ENCODE data around the gene NTRK2. TPM values are rescaled to one million over a fixed set of nuclear protein-coding genes. Genes with fewer than 3 reads are reported as not detected.

The NTRK2 gene
- total and polyA plus RNA-seq, 2 experiments from 2014 or later, result 0.99 to 3.7 TPM

- Histone ChIP-seq H3K27me3 (no peaks in the 10 kb centered on the region), H3K4me2 (no peak overlapping the region), H3K4me3 (no peak overlapping the region), H3K36me3 (replicated peaks; ENCODE audit: insufficient read depth, low read depth) (no peaks in the 10 kb centered on the region), H2AFZ (no peak overlapping the region), H4K20me1 (ENCODE audit: insufficient read depth, poor library complexity, severe bottlenecking) (no peaks in the 10 kb centered on the region), H3K79me2 (no peaks in the 10 kb centered on the region), H3K27ac (no peak overlapping the region), H3K4me1 (ENCODE audit: insufficient read depth) (no peaks in the 10 kb centered on the region), H3K9me2 (replicated peaks; ENCODE audit: insufficient read depth) (no peaks in the 10 kb centered on the region), H3K9me3 (ENCODE audit: low read depth) (no peaks in the 10 kb centered on the region)
- 95% methylated on average over 4 of the region's 5 CpGs for WGBS (ENCODE audit: low lambda C conversion rate, missing lambda C conversion rate)
- DNase-seq (ENCODE audit: low spot score), result no peak
- no peak for TF ChIP-seq EZH2phosphoT487 (IDR thresholded peaks at IDR 0.05; ENCODE audit: low read depth, severe bottlenecking, unreplicated experiment)
- TF ChIP-seq, protein P1, sequence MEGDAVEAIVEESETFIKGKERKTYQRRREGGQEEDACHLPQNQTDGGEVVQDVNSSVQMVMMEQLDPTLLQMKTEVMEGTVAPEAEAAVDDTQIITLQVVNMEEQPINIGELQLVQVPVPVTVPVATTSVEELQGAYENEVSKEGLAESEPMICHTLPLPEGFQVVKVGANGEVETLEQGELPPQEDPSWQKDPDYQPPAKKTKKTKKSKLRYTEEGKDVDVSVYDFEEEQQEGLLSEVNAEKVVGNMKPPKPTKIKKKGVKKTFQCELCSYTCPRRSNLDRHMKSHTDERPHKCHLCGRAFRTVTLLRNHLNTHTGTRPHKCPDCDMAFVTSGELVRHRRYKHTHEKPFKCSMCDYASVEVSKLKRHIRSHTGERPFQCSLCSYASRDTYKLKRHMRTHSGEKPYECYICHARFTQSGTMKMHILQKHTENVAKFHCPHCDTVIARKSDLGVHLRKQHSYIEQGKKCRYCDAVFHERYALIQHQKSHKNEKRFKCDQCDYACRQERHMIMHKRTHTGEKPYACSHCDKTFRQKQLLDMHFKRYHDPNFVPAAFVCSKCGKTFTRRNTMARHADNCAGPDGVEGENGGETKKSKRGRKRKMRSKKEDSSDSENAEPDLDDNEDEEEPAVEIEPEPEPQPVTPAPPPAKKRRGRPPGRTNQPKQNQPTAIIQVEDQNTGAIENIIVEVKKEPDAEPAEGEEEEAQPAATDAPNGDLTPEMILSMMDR (IDR thresholded peaks at IDR 0.05; ENCODE audit: poor library complexity), result no peak
- no peak for TF ChIP-seq EZH2 (IDR thresholded peaks at IDR 0.05; ENCODE audit: borderline replicate concordance)
Observed at GRCh38 chr9:84974855-84975254, 305.3 kb downstream of the NTRK2 start.

DNA sequence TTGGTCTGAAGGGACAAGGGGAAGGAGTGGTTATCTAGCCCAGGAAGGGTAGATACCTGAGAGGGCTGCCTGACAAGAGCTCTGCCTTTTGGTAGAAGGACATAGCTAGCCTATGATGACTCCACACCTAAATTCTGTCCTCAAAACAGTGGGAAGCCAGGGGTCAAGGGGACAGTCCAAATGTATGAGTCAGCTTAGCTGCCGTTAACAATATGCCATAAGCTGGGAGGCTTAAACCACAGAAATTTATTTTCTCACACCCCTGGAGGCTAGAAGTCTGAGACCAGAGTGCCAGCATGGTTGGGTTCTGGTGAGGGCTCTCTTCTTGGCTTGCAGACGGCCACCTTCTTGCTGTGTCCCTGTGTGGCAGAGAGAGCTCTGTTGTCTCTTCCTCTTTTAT lies 306.4 kb downstream of the NTRK2 start:
- no peaks in the 10 kb centered on the region for H3K36me3 ChIP-seq (replicated peaks; ENCODE audit: insufficient read depth, low read depth)
- H3K27ac ChIP-seq, result no peak overlapping the region
- H3K4me2 ChIP-seq, result no peak overlapping the region
- DNase-seq (ENCODE audit: low spot score), result no peak
- H2AFZ ChIP-seq, result no peak overlapping the region
- no peaks in the 10 kb centered on the region for H3K79me2 ChIP-seq
- no peaks in the 10 kb centered on the region for H3K9me3 ChIP-seq (ENCODE audit: low read depth)
- TF ChIP-seq EZH2 (IDR thresholded peaks at IDR 0.05; ENCODE audit: borderline replicate concordance) (no peak), EZH2phosphoT487 (IDR thresholded peaks at IDR 0.05; ENCODE audit: low read depth, severe bottlenecking, unreplicated experiment) (no peak)
- TF ChIP-seq, protein P1 (IDR thresholded peaks at IDR 0.05; ENCODE audit: poor library complexity), result no peak
- H3K4me1 ChIP-seq (ENCODE audit: insufficient read depth), result no peaks in the 10 kb centered on the region
- H4K20me1 ChIP-seq (ENCODE audit: insufficient read depth, poor library complexity, severe bottlenecking), result no peaks in the 10 kb centered on the region
- H3K9me2 ChIP-seq (replicated peaks; ENCODE audit: insufficient read depth), result no peaks in the 10 kb centered on the region
- WGBS (ENCODE audit: low lambda C conversion rate, missing lambda C conversion rate), result 60% methylated on average over 2 of the region's 2 CpGs
- H3K4me3 ChIP-seq, result no peak overlapping the region
- H3K27me3 ChIP-seq, result no peaks in the 10 kb centered on the region

DNA sequence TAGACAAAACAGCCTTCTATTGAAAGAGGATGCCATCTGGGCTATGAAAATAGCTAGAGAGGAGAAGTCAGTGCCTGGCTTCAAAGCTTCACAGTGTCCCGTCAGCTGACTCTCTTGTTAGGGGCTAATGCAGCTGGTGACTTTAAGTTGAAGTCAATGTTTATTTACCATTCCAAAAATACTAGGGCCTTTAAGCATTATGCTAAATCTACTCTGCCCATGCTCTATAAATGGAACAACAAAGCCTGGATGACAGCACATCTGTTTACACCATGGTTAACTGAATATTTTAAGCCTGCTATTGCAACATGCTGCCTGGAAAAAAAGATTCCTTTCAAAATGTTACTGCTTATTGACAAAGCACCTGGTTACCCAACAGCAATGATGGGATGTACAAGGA lies 309.1 kb downstream of the NTRK2 start:
- Histone ChIP-seq H3K36me3 (replicated peaks; ENCODE audit: insufficient read depth, low read depth) (no peaks in the 10 kb centered on the region), H3K4me3 (no peak overlapping the region), H3K27me3 (no peaks in the 10 kb centered on the region), H3K9me3 (ENCODE audit: low read depth) (no peaks in the 10 kb centered on the region), H3K79me2 (no peaks in the 10 kb centered on the region), H2AFZ (no peak overlapping the region), H3K27ac (no peak overlapping the region), H3K4me1 (ENCODE audit: insufficient read depth) (no peaks in the 10 kb centered on the region), H3K9me2 (replicated peaks; ENCODE audit: insufficient read depth) (no peaks in the 10 kb centered on the region), H3K4me2 (no peak overlapping the region), H4K20me1 (ENCODE audit: insufficient read depth, poor library complexity, severe bottlenecking) (no peaks in the 10 kb centered on the region)
- no peak for DNase-seq (ENCODE audit: low spot score)
- TF ChIP-seq, protein P1 (IDR thresholded peaks at IDR 0.05; ENCODE audit: poor library complexity), result no peak
- TF ChIP-seq EZH2 (IDR thresholded peaks at IDR 0.05; ENCODE audit: borderline replicate concordance), result no peak
- TF ChIP-seq EZH2phosphoT487 (IDR thresholded peaks at IDR 0.05; ENCODE audit: low read depth, severe bottlenecking, unreplicated experiment), result no peak
- 76% methylated on average over 1 of the region's 1 CpG for WGBS (ENCODE audit: low lambda C conversion rate, missing lambda C conversion rate)

DNA sequence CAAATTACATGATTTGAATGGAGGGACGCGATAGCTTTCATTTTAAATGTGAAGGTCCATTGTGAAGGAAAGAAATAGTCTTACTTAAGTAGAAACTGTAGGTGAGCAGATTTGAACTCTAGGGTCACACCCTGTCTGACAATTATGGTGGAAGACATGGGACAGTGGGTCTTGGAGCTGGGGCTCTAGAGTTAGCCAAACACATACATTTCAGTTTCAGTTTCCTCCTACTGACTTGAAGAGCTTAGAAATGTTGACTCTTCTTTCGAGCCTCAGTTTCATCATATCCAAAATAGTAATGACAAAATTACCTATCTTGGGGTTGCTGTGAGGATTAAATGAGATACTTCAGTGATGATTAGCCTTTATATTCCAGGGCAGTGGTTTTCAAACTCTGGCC lies 314.2 kb downstream of the NTRK2 start:
- Histone ChIP-seq H3K9me2 (replicated peaks; ENCODE audit: insufficient read depth) (no peaks in the 10 kb centered on the region), H3K36me3 (replicated peaks; ENCODE audit: insufficient read depth, low read depth) (no peaks in the 10 kb centered on the region), H3K4me2 (no peak overlapping the region), H3K9me3 (ENCODE audit: low read depth) (no peaks in the 10 kb centered on the region), H4K20me1 (ENCODE audit: insufficient read depth, poor library complexity, severe bottlenecking) (no peaks in the 10 kb centered on the region), H3K27ac (no peak overlapping the region), H3K79me2 (no peaks in the 10 kb centered on the region), H2AFZ (no peak overlapping the region), H3K27me3 (no peaks in the 10 kb centered on the region), H3K4me1 (ENCODE audit: insufficient read depth) (no peaks in the 10 kb centered on the region), H3K4me3 (no peak overlapping the region)
- no peak for DNase-seq (ENCODE audit: low spot score)
- TF ChIP-seq EZH2 (IDR thresholded peaks at IDR 0.05; ENCODE audit: borderline replicate concordance) (no peak), EZH2phosphoT487 (IDR thresholded peaks at IDR 0.05; ENCODE audit: low read depth, severe bottlenecking, unreplicated experiment) (no peak)
- TF ChIP-seq, protein P1 (IDR thresholded peaks at IDR 0.05; ENCODE audit: poor library complexity), result no peak
- whole genome bisulfite sequencing (ENCODE audit: low lambda C conversion rate, missing lambda C conversion rate), result 99% methylated on average over 3 of the region's 3 CpGs

Data from hepatocyte (in vitro differentiated cells).